GM10266 (cell line): ENCODE data around the gene PDZK1IP1.

ENCODE experiments used
- DNase-seq: peaks from one replicate; pipeline ENCODE4 v3.0.0; 2012; ENCODE audit errors: extremely low spot score
- CTCF ChIP-seq: IDR thresholded peaks from 2 replicates; pipeline ENCODE4 v1.5.1; 2012; ENCODE audit warnings: mild to moderate bottlenecking, low read depth; ENCODE audit not compliant: control insufficient read depth, insufficient read depth; ENCODE audit errors: missing control alignments

The PDZK1IP1 gene

GRCh38 chr1:47192458-47193384, 2.9 kb upstream of the PDZK1IP1 start:
- peak; percentile 94 for TF ChIP-seq CTCF
- peak; percentile 68 for DNase-seq

- DNase-seq: no peak
- TF ChIP-seq CTCF: no peak
Measured at GRCh38 chr1:47191940-47192457, 2.2 kb upstream of the PDZK1IP1 start.

GRCh38 chr1:47190857-47191256, 1.0 kb upstream of the PDZK1IP1 start:
- no peak for TF ChIP-seq CTCF
- no peak for DNase-seq

GRCh38 chr1:47190509-47190855, 646 bp upstream of the PDZK1IP1 start:
- DNase-seq: no peak
- TF ChIP-seq CTCF: no peak

GRCh38 chr1:47188791-47189785, 748 bp downstream of the PDZK1IP1 start:
- DNase-seq: no peak
- TF ChIP-seq CTCF: no peak

GRCh38 chr1:47187926-47188250, 1.9 kb downstream of the PDZK1IP1 start:
- TF ChIP-seq CTCF: no peak
- DNase-seq: no peak
